Uterus (tissue), 4 donors: ENCODE data around the gene KCNMA1. TPM values are rescaled to one million over a fixed set of nuclear protein-coding genes. Genes with fewer than 3 reads are reported as not detected.
"Not testable (repeated sequence)": the region's sequence is repeated elsewhere in the genome, so short reads cannot be mapped to it uniquely, and the experiment has no call there.

Experiments used
- DNase-seq, 2 donors: peaks; one replicate each; pipeline ENCODE4 v3.0.0-alpha.2; 2019 to 2020
- H3K27ac ChIP-seq, 2 donors: fragments of 200-600 bp; sonication (generic); 1 replicate in 1 of 2; 2 replicates in 1 of 2; pipeline ENCODE4 v1.5.1; 2016 to 2018
- H3K27me3 ChIP-seq, 2 donors: fragments of 200-600 bp; sonication (generic); one replicate each; pipeline ENCODE4 v1.5.1; 2018 to 2019; ENCODE audit warnings: control low read depth in 1 of 2
- H3K36me3 ChIP-seq, 2 donors: fragments of 200-600 bp; sonication (generic); one replicate each; pipeline ENCODE4 v1.5.1; 2019; ENCODE audit warnings: control low read depth in 1 of 2
- H3K4me1 ChIP-seq, 2 donors: fragments of 200-600 bp; sonication (generic); one replicate each; pipeline ENCODE4 v1.5.1; 2018 to 2019; ENCODE audit warnings: control low read depth in 1 of 2
- H3K4me3 ChIP-seq, 2 donors: fragments of 200-600 bp; sonication (generic); 1 replicate in 1 of 2; 2 replicates in 1 of 2; pipeline ENCODE4 v1.5.1; 2018 to 2019; ENCODE audit warnings: mild to moderate bottlenecking in 1 of 2
- H3K9me3 ChIP-seq, 2 donors: fragments of 200-600 bp; sonication (generic); one replicate each; pipeline ENCODE4 v1.5.1; 2019; ENCODE audit warnings: control low read depth in 1 of 2
- POLR2A ChIP-seq, 2 donors: fragments of 450-650 bp; IDR thresholded peaks; one replicate each; pipeline ENCODE4 v1.6.1; 2016; ENCODE audit warnings: antibody characterized with exemption in 2 of 2, mild to moderate bottlenecking in 1 of 2, moderate library complexity in 1 of 2
- intact Hi-C: fragments of 100-400 bp; cut with DNase I; formaldehyde crosslinking; loops from one replicate; pipeline ENCODE4 v1.15.1; 2023; ENCODE audit warnings: low total_unique reads
- total RNA-seq, 4 donors: library from RNA; depleted of rRNA in 3 of 4; stranded (reverse); fragments of >200 nt in 3 of 4; gene quantifications; one replicate each; pipeline versions ENCODE4 v1.1.0 to v1.2.4, GENCODE V29; 2014 to 2023
- TF ChIP-seq, protein P1 (sequence below), 4 experiments: fragments of 200-600 bp in 2 of 4; fragments of 450-650 bp in 2 of 4; sonication (generic) in 2 of 4; IDR thresholded peaks; one replicate each; pipeline ENCODE4 v1.5.1; 2016 to 2019; ENCODE audit warnings: antibody characterized with exemption in 4 of 4, mild to moderate bottlenecking in 2 of 4, moderate library complexity in 1 of 4
- donor health status: DM: yes; HTN: yes; CAD: no.

Gene KCNMA1
- total RNA-seq, 4 donors from 2014 or later: 86.2 to 236 (median 164) TPM

DNA sequence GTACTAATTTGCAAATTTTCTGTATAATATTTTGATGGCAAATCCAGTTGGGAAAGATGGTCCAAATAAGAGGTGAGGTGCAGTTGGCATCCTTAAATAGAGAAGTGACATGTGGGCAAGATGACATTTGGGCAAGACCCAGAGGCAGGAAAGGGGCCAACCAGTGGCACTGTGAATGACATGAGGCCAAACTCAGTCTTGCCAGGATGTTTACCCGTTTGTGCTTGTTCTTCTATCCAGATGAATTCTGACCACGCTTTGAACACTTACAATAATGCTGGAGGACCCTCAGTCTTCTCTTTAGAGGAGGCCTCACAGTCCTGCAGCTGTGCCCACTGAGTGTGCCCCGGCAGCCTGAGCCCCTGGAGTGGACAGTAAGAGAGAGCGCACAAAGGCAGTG, 45.1 kb downstream of the KCNMA1 start:
- TF ChIP-seq, protein P1, sequence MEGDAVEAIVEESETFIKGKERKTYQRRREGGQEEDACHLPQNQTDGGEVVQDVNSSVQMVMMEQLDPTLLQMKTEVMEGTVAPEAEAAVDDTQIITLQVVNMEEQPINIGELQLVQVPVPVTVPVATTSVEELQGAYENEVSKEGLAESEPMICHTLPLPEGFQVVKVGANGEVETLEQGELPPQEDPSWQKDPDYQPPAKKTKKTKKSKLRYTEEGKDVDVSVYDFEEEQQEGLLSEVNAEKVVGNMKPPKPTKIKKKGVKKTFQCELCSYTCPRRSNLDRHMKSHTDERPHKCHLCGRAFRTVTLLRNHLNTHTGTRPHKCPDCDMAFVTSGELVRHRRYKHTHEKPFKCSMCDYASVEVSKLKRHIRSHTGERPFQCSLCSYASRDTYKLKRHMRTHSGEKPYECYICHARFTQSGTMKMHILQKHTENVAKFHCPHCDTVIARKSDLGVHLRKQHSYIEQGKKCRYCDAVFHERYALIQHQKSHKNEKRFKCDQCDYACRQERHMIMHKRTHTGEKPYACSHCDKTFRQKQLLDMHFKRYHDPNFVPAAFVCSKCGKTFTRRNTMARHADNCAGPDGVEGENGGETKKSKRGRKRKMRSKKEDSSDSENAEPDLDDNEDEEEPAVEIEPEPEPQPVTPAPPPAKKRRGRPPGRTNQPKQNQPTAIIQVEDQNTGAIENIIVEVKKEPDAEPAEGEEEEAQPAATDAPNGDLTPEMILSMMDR (IDR thresholded peaks at IDR 0.05): no peak
- no peak for TF ChIP-seq POLR2A (IDR thresholded peaks at IDR 0.05)
- no peaks in the 10 kb centered on the region for H3K9me3 ChIP-seq
- no peaks in the 10 kb centered on the region for H3K27me3 ChIP-seq
- intact Hi-C loops: no loop called here
- DNase-seq: no peak
- H3K36me3 ChIP-seq: no peaks in the 10 kb centered on the region
- no peaks in the 10 kb centered on the region for H3K4me1 ChIP-seq
- no peak overlapping the region for H3K4me3 ChIP-seq
- peak overlapping the region in 1 of 2 donors; percentile 64 for H3K27ac ChIP-seq

GRCh38 chr10:77591238-77591880, 46.2 kb downstream of the KCNMA1 start:
- no peaks in the 10 kb centered on the region for H3K4me1 ChIP-seq
- H3K27ac ChIP-seq: peak overlapping the region in 1 of 2 donors; percentile 1

DNA sequence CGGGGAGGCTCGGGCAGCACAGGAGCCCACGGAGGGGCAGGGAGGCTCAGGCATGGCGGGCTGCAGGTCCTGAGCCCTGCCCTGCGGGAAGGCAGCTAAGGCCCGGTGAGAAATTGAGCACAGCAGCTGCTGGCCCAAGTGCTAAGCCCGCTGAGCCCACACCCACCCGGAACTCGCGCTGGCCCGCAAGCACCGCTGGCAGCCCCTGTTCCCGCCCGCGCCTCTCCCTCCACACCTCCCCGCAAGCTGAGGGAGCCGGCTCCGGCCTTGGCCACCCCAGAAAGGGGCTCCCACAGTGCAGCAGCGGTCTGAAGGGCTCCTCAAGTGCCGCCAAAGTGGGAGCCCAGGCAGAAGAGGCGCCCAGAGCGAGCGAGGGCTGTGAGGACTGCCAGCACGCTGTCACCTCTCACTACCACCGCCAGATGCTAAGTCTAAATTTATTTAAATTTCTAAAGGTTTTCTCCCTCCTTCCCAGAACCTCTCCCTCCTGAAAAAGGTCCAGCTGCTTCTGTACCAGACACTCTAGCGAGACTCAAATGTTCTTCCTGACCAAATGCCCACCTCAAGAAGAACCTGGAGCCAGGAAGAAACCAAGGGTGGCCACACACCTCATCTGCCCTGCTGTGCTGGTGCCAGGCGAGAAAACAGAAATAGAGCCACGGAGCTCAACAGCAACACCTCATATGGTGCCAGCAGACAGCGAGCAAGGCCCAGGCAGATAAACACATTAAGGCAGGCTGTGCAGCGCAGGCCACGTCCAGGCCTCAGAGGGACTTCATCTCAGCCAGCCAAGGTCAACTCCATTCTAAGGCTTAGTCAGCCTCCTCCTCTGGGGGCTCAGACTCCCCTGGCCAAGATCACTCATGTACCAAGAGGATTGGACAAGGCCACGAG, 47.0 kb downstream of the KCNMA1 start:
- no peak for DNase-seq
- intact Hi-C loops: no loop called here

More at GRCh38 chr10:77591238-77591880, 46.2 kb downstream of the KCNMA1 start:
- Histone ChIP-seq H3K36me3 (no peaks in the 10 kb centered on the region), H3K4me3 (no peak overlapping the region), H3K9me3 (no peaks in the 10 kb centered on the region), H3K27me3 (no peaks in the 10 kb centered on the region)
- intact Hi-C loops: no loop called here
- no peak for DNase-seq
- no peak for TF ChIP-seq POLR2A (IDR thresholded peaks at IDR 0.05)
- TF ChIP-seq, protein P1 (IDR thresholded peaks at IDR 0.05): no peak

DNA sequence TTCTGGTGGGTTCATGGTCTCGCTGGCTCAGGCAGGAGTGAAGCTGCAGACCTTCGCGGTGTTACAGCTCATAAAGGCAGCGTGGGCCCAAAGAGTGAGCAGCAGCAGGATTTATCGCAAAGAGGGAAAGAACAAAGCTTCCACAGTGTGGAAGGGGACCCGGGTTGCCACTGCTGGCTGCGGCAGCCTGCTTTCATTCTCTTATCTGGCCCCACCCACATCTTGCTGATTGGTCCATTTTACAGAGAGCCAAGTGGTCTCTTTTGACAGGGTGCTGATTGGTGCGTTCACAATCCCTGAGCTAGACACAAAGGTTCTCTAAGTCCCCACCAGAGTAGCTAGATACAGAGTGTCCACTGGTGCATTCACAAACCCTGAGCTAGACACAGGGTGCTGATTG, 47.9 kb downstream of the KCNMA1 start:
- H3K4me3 ChIP-seq, DNase-seq, H3K36me3 ChIP-seq, intact Hi-C loops, H3K27ac ChIP-seq, H3K27me3 ChIP-seq, H3K9me3 ChIP-seq, H3K4me1 ChIP-seq: not testable (repeated sequence)

More for the DNA sequence above, 47.0 kb downstream of the KCNMA1 start:
- Histone ChIP-seq H3K27me3 (no peaks in the 10 kb centered on the region), H3K4me1 (no peaks in the 10 kb centered on the region), H3K4me3 (no peak overlapping the region), H3K36me3 (no peaks in the 10 kb centered on the region), H3K27ac (peak overlapping the region in 1 of 2 donors; percentile 1), H3K9me3 (no peaks in the 10 kb centered on the region)
- TF ChIP-seq, protein P1 (IDR thresholded peaks at IDR 0.05): no peak
- TF ChIP-seq POLR2A (IDR thresholded peaks at IDR 0.05): no peak

DNA sequence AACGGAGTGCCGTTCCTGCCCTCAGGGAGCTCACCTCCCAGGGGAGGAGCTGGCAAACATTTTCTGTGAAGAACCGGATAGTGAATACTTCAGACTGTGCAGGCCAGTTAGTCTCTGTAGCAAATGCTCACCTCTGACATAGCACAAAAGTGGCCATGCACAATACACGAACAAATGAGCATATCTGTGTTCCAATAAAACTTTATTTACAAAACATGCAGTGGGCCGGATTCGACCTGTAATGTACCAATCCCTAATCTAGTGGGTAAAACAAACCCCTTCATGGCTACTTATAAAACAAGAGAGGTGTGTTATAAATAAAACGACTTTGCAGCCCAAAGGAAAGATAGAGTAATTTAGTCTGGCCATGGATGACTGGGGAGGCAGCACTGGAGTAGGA, 48.7 kb downstream of the KCNMA1 start:
- Histone ChIP-seq H3K27me3 (no peaks in the 10 kb centered on the region), H3K4me3 (no peak overlapping the region), H3K4me1 (no peaks in the 10 kb centered on the region), H3K9me3 (no peaks in the 10 kb centered on the region), H3K27ac (no peak overlapping the region), H3K36me3 (no peaks in the 10 kb centered on the region)
- intact Hi-C loops: no loop called here
- TF ChIP-seq POLR2A (IDR thresholded peaks at IDR 0.05): no peak
- TF ChIP-seq, protein P1 (IDR thresholded peaks at IDR 0.05): no peak
- DNase-seq: no peak
